Liver (tissue), 3 donors: ENCODE data around the gene CYP1B1.

Experiments
- YY1 ChIP-seq: IDR thresholded peaks from 2 replicates; pipeline ENCODE4 v1.6.1; 2016; ENCODE audit warnings: antibody characterized with exemption, mild to moderate bottlenecking
- TF ChIP-seq, protein P1 (sequence below): fragments of 150-350 bp; IDR thresholded peaks from 2 replicates; pipeline ENCODE4 v1.5.1; 2017; ENCODE audit warnings: improper control_type of control experiment, low read depth, low read length; ENCODE audit not compliant: missing input control
- TF ChIP-seq, protein P2 (sequence below): IDR thresholded peaks from 2 replicates; pipeline ENCODE4 v1.6.1; 2016; ENCODE audit warnings: antibody characterized with exemption
- donor health status: healthy.
- donor health status: healthy.

DNA sequence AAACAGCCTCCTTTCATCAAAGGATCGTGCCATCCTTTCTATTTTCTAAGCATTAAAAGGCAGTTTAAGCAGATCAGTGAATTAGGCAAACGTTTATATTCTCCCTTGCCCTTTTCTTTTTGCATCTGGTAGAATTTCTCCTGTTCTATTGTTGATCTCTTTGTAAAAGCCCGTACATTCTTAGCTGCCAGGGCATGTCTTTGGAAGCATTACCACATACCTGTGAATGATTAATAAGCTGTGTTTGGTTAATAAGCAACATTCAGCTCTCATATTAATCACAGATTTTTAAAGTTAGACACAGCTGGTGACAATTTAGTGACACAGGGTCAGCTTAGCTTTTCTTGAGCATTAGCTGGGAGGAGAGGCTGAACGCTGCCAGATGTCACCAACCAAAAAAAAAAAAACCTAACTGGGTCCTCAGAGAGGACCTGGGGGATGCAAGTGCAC is 33.8 kb upstream of the CYP1B1 start:
- TF ChIP-seq, protein P1, sequence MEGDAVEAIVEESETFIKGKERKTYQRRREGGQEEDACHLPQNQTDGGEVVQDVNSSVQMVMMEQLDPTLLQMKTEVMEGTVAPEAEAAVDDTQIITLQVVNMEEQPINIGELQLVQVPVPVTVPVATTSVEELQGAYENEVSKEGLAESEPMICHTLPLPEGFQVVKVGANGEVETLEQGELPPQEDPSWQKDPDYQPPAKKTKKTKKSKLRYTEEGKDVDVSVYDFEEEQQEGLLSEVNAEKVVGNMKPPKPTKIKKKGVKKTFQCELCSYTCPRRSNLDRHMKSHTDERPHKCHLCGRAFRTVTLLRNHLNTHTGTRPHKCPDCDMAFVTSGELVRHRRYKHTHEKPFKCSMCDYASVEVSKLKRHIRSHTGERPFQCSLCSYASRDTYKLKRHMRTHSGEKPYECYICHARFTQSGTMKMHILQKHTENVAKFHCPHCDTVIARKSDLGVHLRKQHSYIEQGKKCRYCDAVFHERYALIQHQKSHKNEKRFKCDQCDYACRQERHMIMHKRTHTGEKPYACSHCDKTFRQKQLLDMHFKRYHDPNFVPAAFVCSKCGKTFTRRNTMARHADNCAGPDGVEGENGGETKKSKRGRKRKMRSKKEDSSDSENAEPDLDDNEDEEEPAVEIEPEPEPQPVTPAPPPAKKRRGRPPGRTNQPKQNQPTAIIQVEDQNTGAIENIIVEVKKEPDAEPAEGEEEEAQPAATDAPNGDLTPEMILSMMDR: no peak
- TF ChIP-seq YY1: peak; percentile 52
- TF ChIP-seq, protein P2, sequence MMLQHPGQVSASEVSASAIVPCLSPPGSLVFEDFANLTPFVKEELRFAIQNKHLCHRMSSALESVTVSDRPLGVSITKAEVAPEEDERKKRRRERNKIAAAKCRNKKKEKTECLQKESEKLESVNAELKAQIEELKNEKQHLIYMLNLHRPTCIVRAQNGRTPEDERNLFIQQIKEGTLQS: no peak
